IPS-11a (cell line): Measurements from ENCODE around the gene ATG7.

ENCODE experiments used
- H3K4me3 ChIP-seq: one replicate; pipeline ENCODE4 v1.5.1; 2013; ENCODE audit warnings: low read depth, low read length, control low read depth

ATG7 gene

DNA sequence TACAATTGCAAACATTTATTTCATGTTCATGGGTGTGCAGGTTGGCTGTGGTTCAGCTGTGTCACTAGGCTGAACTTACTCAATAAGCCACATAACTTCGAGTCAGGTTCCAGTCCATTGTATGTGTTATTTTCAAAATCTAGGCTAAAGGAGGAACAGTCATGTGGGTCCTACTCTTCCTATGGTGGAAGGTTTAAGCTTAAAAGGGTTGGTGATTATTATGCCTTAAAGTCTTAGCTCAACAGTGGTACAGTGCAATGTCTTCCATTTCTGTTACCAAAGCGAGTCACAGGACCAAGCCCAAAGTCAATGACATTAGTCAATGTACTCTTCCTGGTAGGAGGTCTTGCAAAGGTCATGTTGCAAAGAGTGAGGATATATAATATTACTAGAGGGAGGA, 78.2 kb downstream of the ATG7 start:
- no peak overlapping the region for H3K4me3 ChIP-seq

DNA sequence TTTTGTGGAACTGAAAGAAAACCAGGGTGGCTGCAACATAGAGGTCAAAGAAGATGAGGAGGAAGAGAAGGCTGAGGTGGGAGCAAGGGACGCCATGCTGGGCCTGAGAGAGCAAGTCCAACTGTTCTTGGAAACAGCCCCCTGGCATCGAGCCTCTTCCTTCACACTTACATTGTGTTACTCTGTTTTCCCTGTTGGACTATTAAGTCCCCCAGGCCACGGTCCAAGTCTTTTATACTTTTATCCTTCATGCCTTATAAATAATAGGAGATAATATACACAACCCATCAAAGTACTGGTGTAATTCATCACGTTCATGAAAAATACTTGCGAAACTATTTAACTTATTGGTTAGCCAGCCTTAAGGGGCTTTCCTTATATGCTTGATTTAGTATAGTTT, 79.3 kb downstream of the ATG7 start:
- no peak overlapping the region for H3K4me3 ChIP-seq

DNA sequence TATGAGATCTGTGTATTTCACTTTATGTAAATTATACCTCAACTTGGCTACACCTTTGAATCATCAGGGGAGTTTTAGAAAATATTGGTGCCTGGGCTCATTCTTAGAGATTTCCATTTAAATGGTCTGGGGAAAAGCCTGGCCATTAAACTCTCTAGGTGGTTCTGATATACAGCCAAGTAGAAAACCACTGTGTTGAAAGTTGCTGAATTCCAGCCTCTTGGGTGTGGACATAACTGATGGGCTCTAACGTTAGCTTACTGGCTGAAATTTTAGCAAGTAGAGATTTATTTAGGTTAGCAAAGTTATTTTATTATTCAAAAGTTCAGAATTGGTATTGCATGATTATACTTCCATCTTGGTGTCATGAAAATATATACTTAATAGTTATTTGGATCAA, 84.1 kb downstream of the ATG7 start:
- no peak overlapping the region for H3K4me3 ChIP-seq

DNA sequence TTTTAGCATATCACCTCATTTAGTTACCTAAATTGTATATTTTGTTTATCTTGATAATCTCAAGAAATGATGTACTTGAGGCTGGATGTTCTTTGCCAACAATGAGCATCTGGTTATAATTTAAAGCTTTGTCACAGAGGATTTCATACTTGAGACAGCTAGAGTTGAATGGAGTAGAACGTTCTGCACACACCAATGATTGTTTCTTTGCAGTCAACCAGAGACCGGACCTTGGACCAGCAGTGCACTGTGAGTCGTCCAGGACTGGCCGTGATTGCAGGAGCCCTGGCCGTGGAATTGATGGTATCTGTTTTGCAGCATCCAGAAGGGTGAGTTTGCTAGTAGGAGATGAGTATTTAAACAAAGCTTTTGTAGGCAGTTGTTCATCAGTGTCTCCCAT, 90.4 kb downstream of the ATG7 start:
- no peak overlapping the region for H3K4me3 ChIP-seq

DNA sequence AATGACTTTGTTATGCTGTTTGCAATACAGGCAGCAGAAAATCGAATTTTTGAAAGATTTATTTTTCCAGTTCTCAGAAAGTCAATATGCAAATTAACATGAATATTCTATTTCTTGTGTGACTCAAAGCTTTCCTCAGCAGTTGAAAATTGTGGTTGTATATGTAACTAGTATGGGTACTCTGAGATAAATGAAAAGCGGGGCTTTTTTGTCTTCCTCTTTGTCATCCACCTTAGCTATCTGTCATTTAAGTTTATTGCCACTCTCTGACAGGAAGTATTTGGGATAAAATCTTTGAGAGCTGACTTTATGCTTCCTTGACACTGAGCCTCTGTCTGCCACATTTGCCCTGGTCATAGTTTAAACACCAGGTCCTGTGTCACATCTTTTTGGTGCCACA, 91.5 kb downstream of the ATG7 start:
- H3K4me3 ChIP-seq, result no peak overlapping the region

DNA sequence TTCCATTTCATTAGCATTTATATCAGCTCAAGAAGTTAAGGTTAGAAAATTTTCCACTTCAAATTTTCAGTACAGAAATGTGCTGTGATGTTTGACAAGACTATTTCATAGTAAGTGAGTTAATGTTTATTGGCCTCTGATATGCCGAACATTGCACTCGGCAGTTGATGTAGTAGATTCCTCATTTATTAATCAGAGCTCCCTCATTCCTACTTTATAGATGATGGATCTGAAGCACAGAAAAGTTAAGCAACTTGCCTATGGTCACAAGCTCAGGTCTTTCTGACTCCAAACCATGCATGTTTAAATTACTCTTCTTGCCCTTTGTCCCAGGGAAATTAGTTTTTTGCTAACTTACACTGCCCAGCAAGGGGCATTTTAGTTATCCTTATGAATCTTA, 92.0 kb downstream of the ATG7 start:
- no peak overlapping the region for H3K4me3 ChIP-seq

DNA sequence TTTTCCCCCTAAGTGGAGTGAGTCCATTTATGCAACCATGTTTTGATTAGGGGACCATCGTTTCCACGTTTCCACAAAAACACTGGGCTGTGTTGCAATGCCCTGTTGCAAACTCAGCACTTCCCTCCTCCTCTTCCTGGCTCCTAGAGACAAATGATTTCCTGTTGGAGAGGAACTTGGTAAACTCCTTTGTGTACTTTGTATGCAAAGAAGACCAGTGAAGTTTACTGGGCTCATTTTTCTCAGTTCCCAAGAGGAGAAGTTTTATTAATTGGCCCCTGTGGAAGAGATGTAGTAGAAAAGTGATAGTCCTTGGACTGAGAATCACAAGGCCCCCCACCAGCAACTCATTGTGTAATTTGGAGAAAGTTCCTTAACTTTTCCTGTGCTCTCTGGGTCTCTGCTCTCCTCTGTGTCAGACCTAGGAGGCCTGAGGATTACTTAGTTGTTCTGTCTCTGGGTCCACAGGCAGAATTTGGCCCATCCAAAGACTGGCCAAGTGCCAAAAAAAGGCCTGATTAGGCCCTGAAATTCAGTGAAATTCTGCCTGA, 95.0 kb downstream of the ATG7 start:
- H3K4me3 ChIP-seq, result no peak overlapping the region

DNA sequence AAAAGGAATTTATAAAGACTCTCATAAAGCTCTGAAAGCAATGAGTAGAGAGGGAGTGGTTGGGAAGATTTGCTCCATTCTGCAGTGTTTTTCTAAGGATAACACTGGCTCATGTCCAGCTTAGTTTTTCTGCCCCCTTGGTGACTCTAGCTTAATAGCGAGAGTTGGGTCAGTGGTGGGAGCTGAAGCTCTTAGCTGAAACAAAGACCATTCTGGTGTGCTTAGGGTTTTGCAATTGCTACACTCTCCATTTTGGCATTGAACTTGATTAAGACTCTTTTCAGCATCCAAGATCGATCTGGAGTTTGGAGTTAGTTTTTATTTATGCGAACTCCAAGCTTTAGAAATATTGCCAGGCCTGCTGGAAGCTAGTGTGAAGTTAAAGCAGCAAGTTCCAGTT, 98.0 kb downstream of the ATG7 start:
- no peak overlapping the region for H3K4me3 ChIP-seq

DNA sequence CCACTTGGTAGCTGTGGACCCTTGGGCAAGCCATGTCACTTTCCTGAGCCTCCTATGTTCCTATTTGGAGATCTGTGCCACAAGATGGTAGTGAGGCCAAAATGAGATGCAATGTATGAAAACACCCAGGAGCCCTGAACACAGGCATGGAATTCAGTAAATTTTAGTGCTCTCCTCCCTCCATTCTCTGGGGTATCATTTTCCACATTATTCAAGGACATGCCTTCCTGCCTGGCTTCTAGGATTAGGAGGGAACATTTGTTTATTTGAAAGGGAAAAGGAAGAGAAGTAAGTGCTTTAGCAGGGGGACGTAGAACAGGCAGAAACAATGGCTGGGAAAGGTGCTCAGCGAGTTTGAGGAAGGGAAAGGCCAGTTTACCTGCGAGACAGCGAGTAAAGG, 98.8 kb downstream of the ATG7 start:
- no peak overlapping the region for H3K4me3 ChIP-seq

DNA sequence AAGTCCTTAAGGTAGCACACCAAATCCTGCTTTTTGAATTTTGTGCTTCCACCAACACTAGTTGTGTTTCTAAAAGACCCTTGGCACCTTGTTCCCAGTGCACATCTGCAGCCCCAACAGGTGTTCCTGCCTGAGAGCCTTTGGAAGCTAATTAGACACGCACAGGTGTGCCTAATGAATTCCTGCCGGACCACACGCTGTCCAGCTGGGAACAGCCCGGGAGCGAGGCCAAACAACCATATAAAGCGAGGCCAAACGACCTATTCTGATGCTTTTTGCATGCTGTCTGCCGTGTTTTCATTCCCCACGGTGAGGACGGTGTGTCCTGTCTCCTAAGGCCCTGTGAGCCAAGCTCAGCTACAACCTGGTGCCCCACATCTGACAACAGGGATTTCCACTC, 99.5 kb downstream of the ATG7 start:
- no peak overlapping the region for H3K4me3 ChIP-seq

DNA sequence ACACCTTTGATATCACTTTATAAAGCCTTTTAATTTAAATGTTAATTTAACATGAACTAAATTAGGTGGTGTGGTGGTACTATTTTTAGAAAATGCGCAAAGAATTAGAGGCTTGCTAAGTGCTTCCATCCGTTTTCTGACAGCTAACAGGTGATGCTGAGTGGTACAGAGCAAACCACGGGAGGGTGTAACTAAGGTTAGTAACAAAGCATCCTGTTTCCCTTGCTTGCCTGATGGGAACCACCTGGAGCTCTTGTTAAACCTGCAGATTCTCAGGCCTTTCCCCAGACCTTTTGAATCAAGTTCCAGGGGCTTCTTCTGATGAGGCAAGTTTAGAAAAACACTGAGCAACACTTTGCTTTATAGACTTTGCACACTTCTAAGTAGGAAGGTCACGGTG, 101.0 kb downstream of the ATG7 start:
- no peak overlapping the region for H3K4me3 ChIP-seq

DNA sequence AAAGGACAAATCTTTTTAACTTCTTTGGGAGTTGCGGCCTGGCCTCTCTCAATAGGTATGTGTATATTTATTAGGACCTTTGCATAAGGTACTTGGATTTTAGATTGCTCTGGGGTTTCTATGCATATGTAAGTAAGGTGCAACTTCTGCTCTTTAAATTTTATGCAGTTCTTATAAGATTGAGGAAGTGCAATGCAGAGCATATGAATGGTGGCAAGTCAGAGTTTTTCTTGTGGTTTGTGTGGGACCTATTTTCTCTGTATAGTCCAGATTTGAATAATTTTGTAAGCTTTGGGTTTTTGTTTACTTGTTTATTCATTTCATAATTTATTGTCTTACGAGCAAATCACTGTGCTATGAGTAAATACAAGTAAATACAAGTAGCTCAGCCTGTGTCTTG, 101.5 kb downstream of the ATG7 start:
- H3K4me3 ChIP-seq, result no peak overlapping the region

DNA sequence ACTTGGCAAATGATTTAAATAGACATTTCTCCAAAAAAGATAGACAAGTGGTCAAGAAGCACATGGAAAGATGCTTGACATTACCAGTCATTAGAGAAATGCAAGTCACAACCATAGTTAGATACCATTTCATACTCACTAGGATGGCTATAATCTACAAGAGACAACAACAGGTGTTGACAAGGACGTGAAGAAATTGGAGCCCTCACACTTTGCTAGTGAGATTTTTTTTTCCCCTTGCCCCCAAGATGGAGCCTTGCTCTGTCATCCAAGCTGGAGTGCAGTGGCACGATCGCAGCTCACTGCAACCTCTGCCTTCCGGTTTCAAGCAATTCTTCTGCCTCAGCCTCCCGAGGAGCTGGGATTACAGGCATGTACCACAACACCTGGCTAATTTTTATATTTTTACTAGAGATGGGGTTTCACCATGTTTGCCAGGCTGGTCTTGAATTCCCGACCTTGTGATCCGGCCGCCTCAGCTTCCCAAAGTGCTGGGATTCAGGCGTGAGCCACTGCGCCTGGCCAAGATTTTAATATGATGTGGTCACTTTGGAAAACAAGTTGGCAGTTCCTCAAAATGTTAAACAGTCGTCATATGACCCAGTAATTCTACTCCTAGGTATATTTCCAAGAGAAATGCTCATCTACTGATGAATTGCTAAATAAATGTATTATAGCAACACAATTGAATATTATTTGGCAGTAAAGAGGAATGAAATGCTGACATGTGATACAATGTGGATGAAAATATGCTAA, 103.3 kb downstream of the ATG7 start:
- no peak overlapping the region for H3K4me3 ChIP-seq

DNA sequence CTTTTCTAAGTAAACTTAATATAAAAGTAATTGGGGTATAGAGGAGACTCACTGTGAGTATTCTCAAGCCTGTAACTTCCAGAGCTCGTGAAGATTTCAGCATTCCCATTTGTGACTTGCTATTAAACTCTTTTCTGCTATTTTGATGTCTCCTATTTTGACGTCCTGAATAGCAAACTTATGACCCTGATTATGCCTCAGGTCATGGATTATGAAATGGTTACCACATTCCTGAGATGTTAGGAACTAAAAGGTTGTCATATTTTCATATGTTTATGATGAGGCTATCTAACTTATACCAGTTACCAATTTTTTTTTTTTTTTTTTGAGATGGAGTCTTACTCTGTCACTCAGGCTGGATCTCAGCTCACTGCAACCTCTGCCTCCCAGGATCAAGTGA, 105.5 kb downstream of the ATG7 start:
- H3K4me3 ChIP-seq, result no peak overlapping the region

DNA sequence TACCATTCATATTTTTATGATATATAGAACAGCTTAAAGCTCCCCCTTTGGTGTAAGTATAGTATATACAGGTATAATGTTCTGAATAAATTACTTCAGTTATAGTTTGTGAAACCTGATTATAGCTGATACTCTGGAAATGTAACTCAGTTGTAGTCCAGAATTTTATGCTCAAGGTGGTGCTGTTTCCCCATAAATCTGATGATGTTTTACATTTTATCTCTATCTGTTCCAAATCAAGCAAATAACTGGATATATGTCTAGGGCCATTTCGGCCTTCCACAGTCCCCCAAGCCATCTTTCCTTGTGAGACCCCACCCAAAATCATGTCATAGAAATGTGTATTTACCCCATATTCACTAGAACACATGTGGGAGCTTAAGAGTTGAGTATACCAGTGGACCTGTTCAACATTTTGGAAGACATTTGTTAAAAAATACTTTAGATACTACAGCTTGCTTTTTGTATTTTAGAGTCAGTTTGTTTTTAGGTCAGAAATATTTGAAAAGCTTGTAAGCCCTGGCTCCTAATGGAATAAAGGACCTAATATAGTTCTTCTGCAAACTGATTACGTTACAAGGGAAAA, 107.1 kb downstream of the ATG7 start:
- H3K4me3 ChIP-seq, result no peak overlapping the region

DNA sequence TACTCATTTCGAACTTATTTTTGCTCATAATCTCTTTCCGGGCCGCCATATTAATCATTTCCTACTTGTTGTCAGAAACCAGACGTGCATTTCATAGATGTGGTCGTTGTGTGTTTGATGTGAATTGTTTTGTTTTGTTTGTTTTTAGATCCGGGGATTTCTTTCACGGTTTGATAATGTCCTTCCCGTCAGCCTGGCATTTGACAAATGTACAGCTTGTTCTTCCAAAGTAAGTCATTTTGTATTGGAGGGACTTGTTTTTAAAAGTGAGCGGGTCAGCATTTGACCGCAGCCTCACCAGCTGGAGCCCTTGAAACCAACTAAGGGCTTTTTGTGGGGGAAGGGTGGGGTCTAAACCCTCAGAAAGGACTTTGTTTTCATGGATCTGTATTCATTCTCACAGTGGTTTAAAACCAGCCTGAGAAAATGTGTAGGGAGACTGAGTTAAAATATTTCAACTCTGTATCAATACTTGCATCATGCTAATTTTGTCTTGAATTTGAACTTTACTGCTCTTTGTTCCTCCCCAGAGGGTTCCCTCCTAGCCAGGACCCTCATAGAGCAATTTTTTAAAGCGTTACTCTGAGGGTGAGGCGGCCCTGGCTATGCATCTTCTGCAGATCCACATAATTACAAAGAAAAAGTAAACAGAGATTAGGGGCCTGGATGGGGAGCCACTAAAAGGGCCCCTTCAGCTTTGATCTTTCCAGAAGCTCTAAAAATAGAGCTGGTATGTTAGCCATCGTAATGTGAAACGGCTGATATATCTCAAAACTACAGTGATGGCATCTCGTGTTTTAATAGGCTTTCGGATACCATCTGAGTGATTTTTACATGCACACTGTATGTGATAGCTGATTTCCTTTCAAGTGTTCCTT, 107.9 kb downstream of the ATG7 start:
- H3K4me3 ChIP-seq, result no peak overlapping the region

DNA sequence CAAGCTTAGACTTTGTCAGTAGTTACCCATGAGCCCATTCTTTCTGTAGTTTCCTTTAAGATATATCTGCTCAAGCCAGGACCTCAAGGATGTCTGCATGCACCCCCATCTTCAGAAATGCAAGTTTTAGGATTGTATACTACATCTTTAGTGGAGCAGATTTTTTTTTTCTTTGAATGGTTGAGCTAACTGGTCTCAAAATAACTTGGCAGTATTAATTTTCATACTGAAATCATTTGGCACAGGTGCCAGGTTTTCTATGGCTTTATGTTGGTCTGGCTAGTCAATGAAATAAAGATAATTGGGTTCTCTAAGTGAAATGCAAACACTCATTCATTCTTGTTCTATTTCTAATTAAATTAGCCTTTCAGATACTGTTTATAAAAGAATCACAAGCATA, 108.9 kb downstream of the ATG7 start:
- no peak overlapping the region for H3K4me3 ChIP-seq

DNA sequence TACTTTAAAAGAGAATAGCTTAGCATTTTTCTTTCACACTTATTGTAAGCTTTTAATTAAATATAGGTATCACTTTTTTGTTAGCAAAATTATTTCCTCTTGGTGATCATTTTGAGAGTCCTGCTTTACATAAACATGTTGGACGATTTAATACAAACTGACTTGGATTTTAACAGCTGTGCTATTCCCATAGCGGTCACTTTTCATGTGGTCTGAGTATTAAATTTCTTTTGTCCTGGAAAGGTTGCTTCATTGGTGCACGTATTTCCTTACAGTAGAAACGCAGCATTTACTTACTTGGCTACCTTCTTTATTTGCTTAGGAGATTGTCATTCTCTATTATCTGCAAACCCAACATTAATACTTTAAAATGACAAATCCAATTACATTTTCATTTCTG, 109.4 kb downstream of the ATG7 start:
- H3K4me3 ChIP-seq, result no peak overlapping the region

DNA sequence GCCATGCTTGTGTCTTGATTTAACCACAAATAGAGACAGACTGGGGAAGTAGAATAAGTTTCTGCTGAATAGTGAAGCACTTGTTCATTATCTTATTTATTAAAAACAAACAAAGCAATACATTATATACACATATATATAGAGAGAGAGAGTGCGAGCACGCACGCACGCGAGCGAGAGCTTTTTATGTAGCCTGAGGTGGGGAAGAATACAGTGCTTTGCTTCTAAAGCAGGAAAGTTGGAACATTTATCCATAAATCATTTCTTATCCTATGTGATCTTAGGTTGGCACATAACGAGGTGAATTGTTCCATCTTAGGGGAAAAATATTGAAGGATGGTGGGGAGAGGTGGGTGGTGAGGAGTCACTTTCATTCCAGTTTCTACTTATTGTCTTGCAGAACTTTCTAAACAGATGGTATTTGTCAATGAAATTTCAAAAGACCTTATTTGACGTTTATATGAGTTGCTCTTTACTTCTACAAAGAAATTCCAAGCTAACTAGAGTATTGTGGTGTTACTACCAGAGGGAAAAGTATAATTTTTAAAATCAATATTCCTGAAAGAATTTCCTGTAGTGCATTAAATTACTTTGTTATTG, 110.0 kb downstream of the ATG7 start:
- H3K4me3 ChIP-seq, result no peak overlapping the region

DNA sequence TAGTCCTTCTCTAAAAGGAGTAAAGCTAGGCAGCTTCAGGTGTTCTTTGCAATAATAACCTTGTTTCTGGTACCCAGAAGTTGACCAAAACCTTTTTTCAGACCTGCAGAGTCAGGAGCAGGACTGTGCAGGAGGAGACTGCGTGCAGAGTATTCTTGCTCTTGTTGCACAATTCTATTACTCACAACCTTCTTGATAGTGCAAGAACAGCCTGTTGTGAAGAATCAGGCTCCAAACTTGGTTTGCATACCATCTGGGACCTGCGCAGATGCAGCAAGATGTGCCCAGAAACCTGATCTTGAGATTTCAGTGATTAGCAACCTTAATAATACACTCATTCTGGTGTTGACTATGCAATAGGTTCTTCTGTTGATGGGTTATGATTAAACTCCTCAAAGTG, 111.9 kb downstream of the ATG7 start:
- H3K4me3 ChIP-seq, result no peak overlapping the region

DNA sequence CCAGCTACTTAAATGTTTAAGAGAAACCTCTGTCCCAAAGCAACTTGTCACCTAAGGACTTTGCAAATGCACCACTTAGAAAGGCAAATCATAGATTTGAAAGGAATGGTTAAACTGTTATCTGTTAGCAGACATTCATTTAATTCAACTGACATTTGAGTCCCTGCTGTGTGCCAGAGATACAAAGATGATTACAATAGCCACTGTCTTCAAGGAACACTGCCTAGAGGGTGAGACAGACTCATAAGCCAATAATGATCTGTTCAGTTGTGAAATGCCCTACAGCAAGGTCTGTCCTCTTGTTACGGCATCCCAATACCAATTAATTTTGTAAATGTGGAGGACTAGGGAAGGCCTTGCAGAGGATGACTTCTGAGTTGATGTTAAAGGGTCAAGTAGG, 113.1 kb downstream of the ATG7 start:
- no peak overlapping the region for H3K4me3 ChIP-seq
